Mesendoderm (in vitro differentiated cells): ENCODE data around the gene SEPTIN1.

Source experiments
- DNase-seq: peaks from one replicate; pipeline ENCODE4 v3.0.0; 2013
- H2AK5ac ChIP-seq: 2 replicates; pipeline ENCODE4 v1.6.1; 2013; ENCODE audit warnings: low read length, inconsistent platforms
- H2BK120ac ChIP-seq: 2 replicates; pipeline ENCODE4 v1.6.1; 2013; ENCODE audit warnings: low read depth, mild to moderate bottlenecking, low read length, moderate library complexity, mixed read lengths
- H2BK15ac ChIP-seq: replicated peaks from 2 replicates; pipeline ENCODE4 v1.6.1; 2013; ENCODE audit warnings: low read depth, mild to moderate bottlenecking, moderate library complexity
- H2BK5ac ChIP-seq: 2 replicates; pipeline ENCODE4 v1.6.1; 2013; ENCODE audit warnings: low read length, inconsistent platforms
- H3K18ac ChIP-seq: 2 replicates; pipeline ENCODE4 v1.6.1; 2013; ENCODE audit warnings: mild to moderate bottlenecking, low read length, mixed read lengths
- H3K23ac ChIP-seq: one replicate; pipeline ENCODE4 v1.6.1; 2013; ENCODE audit warnings: low read length
- H3K27ac ChIP-seq: 2 replicates; pipeline ENCODE4 v1.5.1; 2013; ENCODE audit warnings: low read depth, mild to moderate bottlenecking, inconsistent platforms, low read length, moderate library complexity
- H3K27me3 ChIP-seq: 2 replicates; pipeline ENCODE4 v1.6.1; 2013; ENCODE audit warnings: low read length, control low read depth, mild to moderate bottlenecking, inconsistent platforms; ENCODE audit not compliant: insufficient read depth, poor library complexity
- H3K36me3 ChIP-seq: 2 replicates; pipeline ENCODE4 v1.6.1; 2013; ENCODE audit warnings: low read length, inconsistent platforms; ENCODE audit not compliant: control insufficient read depth, insufficient read depth
- H3K4ac ChIP-seq: one replicate; pipeline ENCODE4 v1.6.1; 2013; ENCODE audit warnings: low read depth, mild to moderate bottlenecking, low read length, moderate library complexity
- H3K4me1 ChIP-seq: 2 replicates; pipeline ENCODE4 v1.6.1; 2013; ENCODE audit warnings: low read depth, low read length, inconsistent platforms; ENCODE audit not compliant: control insufficient read depth
- H3K4me2 ChIP-seq: 2 replicates; pipeline ENCODE4 v1.6.1; 2013; ENCODE audit warnings: low read length
- H3K4me3 ChIP-seq: 2 replicates; pipeline ENCODE4 v1.5.1; 2013; ENCODE audit warnings: mild to moderate bottlenecking, low read length
- H3K56ac ChIP-seq: one replicate; pipeline ENCODE4 v1.6.1; 2013; ENCODE audit warnings: low read length
- H3K79me1 ChIP-seq: 2 replicates; pipeline ENCODE4 v1.6.1; 2013; ENCODE audit warnings: low read length, inconsistent platforms
- H3K79me2 ChIP-seq: 2 replicates; pipeline ENCODE4 v1.6.1; 2013; ENCODE audit warnings: mild to moderate bottlenecking, low read length; ENCODE audit not compliant: control insufficient read depth, insufficient read depth
- H3K9ac ChIP-seq: 2 replicates; pipeline ENCODE4 v1.6.1; 2013; ENCODE audit warnings: low read length, inconsistent platforms
- H4K5ac ChIP-seq: one replicate; pipeline ENCODE4 v1.6.1; 2013; ENCODE audit warnings: low read length
- H4K8ac ChIP-seq: one replicate; pipeline ENCODE4 v1.6.1; 2013; ENCODE audit warnings: low read depth, mild to moderate bottlenecking, control low read depth, low read length, moderate library complexity
- WGBS: extraction: QIAGEN DNeasy Blood & Tissue Kit; methylation state at CpG from one replicate; pipeline ENCODE4 v1.1.7; 2013; ENCODE audit warnings: low lambda C conversion rate, missing lambda C conversion rate; ENCODE audit not compliant: insufficient coverage; ENCODE audit errors: extremely low coverage; 5-methylcytosine and 5-hydroxymethylcytosine counted together

The SEPTIN1 gene

DNA sequence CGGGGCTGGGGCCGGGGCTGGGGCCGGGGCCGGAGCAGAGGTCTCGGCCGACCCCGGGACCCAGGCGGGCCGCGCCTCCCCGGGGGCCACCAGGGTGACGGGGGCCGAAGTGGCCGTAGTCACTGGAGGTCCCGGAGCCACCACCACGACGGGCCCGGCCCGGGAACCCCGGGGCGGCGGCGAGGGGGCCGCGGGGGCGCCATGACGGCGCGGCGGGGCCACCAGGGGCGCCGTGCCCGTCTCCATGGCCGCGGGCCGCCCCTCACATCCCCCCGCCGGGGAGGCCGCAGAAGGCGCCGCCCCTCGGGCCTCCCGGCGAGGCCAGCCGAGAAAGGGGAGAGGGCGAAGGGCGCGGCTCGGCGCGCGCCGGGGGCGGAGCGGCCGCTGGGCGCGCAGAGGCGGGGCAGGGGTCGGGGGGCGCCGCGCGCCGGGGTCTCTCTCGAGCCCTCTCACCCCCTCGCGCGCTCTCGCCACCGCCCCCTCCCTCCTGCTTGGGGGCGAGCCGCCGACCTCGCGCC lies 12.4 kb downstream of the SEPTIN1 start:
- WGBS, result no CpG with 5 or more reads among the region's 76 CpGs

DNA sequence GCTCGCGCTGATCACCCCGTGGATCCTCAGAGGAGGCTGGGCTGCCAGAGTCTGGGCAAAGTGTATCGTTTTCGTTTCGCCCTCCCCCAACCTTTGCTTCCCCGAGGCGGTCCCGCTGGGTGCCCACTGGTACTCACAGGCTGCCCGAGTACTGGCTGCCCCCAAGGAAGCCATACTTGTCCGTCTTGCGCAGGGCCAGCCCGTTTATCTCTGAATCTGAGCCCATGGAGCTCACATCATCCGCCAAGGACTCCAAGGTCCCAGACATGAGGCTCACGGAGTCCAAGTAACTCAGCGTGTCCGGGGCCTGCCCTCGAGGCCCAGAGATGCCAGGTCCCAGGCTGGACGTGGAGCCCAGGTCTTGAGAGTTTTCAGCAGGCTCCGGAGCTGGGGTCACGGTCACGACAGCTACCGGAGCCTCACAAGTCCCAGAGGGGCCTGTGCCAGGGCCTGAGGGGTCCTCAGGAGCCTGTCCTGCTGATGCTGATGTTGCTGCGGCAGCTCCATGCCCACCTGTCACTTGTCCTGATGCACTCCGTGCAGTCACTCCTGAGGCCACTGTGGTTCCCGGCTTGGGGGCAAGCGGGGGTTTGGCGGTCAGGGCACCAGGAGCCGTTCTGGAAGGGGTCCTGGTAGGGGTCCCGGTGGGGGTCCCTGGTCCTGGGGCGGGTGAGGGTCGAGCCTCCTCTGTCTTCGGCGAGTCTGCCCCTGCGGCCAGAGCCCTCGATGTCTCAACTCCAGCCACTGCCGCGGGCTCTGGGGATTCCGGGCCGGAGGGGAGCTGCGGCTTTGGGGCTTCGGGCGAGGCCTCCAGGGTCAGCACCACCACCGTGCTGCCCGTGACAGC lies 13.0 kb downstream of the SEPTIN1 start:
- Histone ChIP-seq H3K4me1 (peaks cover 20% of the 10 kb centered on the region), H3K56ac (peak overlapping the region; percentile 87), H3K27ac (no peak overlapping the region), H3K79me2 (peaks cover 30% of the 10 kb centered on the region), H3K4ac (peak overlapping the region; percentile 86), H3K9ac (peak overlapping the region; percentile 84), H2BK15ac (no peak overlapping the region), H3K4me2 (peak overlapping the region; percentile 96), H4K8ac (no peak overlapping the region), H3K36me3 (peaks cover 2% of the 10 kb centered on the region), H3K18ac (peak overlapping the region; percentile 44), H2BK120ac (peak overlapping the region; percentile 18), H3K27me3 (no peaks in the 10 kb centered on the region), H2AK5ac (no peak overlapping the region), H2BK5ac (no peak overlapping the region), H3K4me3 (peak overlapping the region; percentile 5), H3K23ac (no peak overlapping the region), H4K5ac (no peak overlapping the region), H3K79me1 (peaks cover 27% of the 10 kb centered on the region)
- no peak for DNase-seq
- WGBS, result no CpG with 5 or more reads among the region's 45 CpGs

More for the DNA sequence above, 12.4 kb downstream of the SEPTIN1 start:
- Histone ChIP-seq H3K27ac (peak overlapping the region; percentile 64), H3K18ac (peak overlapping the region; percentile 44), H3K4me3 (peak overlapping the region; percentile 43), H3K79me2 (peaks cover 30% of the 10 kb centered on the region), H3K4me1 (peaks cover 20% of the 10 kb centered on the region), H2BK120ac (peak overlapping the region; percentile 18), H2BK5ac (no peak overlapping the region), H3K27me3 (no peaks in the 10 kb centered on the region), H2AK5ac (no peak overlapping the region), H3K4ac (peak overlapping the region; percentile 86), H3K56ac (peak overlapping the region; percentile 87), H3K23ac (no peak overlapping the region), H4K5ac (no peak overlapping the region), H3K79me1 (peaks cover 27% of the 10 kb centered on the region), H4K8ac (no peak overlapping the region), H3K9ac (peak overlapping the region; percentile 84), H3K36me3 (peaks cover 2% of the 10 kb centered on the region), H3K4me2 (no peak overlapping the region), H2BK15ac (no peak overlapping the region)
- DNase-seq, result no peak

DNA sequence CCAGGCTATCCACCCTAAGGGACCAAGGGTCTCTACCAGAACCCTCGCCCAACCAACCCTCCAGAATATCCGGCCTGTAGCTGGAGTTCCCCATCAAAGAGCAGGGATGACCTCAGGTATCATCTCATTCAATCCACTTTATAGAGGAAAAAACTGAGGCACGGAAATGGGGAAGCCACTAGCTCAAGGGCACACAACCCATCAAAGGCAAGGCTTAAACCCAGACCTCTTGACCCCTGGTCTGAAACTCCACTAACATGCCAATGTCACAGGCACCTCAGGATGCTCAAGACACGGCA lies 13.6 kb downstream of the SEPTIN1 start:
- no peak overlapping the region for H2AK5ac ChIP-seq
- no peak overlapping the region for H3K18ac ChIP-seq
- no peak overlapping the region for H2BK15ac ChIP-seq
- H3K56ac ChIP-seq, result peak overlapping the region; percentile 87
- H3K23ac ChIP-seq, result no peak overlapping the region
- H3K4me3 ChIP-seq, result peak overlapping the region; percentile 5
- H3K4me1 ChIP-seq, result peaks cover 20% of the 10 kb centered on the region
- H3K27ac ChIP-seq, result no peak overlapping the region
- WGBS, result no CpG with 5 or more reads among the region's 4 CpGs
- no peak overlapping the region for H3K4ac ChIP-seq
- H3K36me3 ChIP-seq, result peaks cover 2% of the 10 kb centered on the region
- H3K27me3 ChIP-seq, result no peaks in the 10 kb centered on the region
- H4K8ac ChIP-seq, result no peak overlapping the region
- H2BK120ac ChIP-seq, result no peak overlapping the region
- peaks cover 27% of the 10 kb centered on the region for H3K79me1 ChIP-seq
- no peak overlapping the region for H2BK5ac ChIP-seq
- no peak overlapping the region for H4K5ac ChIP-seq
- peak overlapping the region; percentile 84 for H3K9ac ChIP-seq
- H3K4me2 ChIP-seq, result peak overlapping the region; percentile 96
- DNase-seq, result no peak
- H3K79me2 ChIP-seq, result peaks cover 30% of the 10 kb centered on the region

DNA sequence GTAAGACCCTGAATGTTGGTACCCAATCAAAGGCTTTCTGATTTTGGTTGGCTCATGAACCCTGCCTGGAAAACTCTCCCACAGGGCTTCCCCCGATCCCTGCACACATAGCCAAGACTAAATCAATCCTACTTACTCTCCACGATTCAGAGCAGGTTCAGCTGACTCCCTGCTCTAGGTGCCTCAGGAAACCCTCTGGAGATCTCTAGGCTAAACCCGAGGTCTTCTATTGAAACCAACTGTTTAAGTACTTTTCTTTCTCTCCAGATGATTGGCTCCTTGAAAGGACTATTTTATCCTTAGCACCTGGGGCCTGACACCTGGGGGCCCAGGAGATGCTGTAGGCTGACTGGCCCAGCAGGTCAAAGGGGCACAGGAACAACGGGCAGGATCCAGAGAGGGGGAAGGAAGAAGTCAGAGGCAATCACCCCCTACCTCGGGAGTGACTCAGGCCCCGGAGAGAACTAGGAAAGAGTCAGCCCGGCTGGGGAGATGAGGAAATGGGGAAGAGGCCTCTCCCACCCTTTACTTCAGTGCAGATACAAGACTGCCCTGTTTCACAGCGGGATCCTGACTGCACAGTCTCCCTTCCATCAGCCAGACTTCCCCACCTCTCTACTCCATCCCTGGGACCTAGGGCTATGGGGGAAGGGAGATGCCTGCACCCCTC lies 14.1 kb downstream of the SEPTIN1 start:
- H3K4ac ChIP-seq, result no peak overlapping the region

DNA sequence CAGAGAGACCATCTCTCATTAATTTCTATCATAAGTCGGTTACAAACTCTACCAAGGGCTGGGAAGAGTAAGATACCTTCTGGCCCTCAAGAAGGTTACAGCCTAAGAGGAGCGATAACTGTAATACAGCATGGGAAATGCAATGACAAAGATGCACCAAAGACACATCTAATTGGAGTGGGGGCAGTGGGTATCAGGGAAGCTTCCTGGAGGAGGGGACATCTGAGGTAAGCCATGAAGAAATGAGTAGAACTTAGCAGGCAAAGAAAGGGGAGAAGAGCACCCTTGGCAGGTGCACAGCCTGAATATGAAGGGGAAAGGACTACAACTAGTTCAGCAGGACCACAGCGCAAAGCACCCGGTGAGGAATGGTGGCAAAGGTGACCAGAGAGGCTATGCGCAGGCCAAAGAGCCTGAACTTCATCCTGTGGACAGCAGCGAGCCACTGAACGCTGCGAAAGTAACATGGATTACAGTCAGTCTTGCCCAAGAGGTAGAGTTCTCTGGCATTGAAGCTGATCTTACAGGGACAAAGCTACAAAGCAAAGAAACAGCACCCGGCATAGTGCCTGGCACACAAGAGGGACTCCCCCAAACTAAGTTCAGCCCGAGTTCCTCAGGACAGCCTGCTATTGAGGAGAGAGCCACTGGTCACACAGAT lies 14.9 kb downstream of the SEPTIN1 start:
- H3K9ac ChIP-seq, result peak overlapping the region; percentile 84
- no peak overlapping the region for H4K8ac ChIP-seq
- peak overlapping the region; percentile 96 for H3K4me2 ChIP-seq
- H3K27ac ChIP-seq, result no peak overlapping the region
- peaks cover 20% of the 10 kb centered on the region for H3K4me1 ChIP-seq
- H2BK120ac ChIP-seq, result no peak overlapping the region
- no peak overlapping the region for H3K18ac ChIP-seq
- H4K5ac ChIP-seq, result no peak overlapping the region
- H3K36me3 ChIP-seq, result peaks cover 2% of the 10 kb centered on the region
- no peak overlapping the region for H2BK5ac ChIP-seq
- H3K79me2 ChIP-seq, result peaks cover 30% of the 10 kb centered on the region
- no peak overlapping the region for H2BK15ac ChIP-seq
- no CpG with 5 or more reads among the region's 10 CpGs for WGBS
- no peak overlapping the region for H3K23ac ChIP-seq
- DNase-seq, result no peak
- H3K4me3 ChIP-seq, result no peak overlapping the region
- no peaks in the 10 kb centered on the region for H3K27me3 ChIP-seq
- no peak overlapping the region for H2AK5ac ChIP-seq
- H3K56ac ChIP-seq, result peak overlapping the region; percentile 87
- H3K79me1 ChIP-seq, result peaks cover 27% of the 10 kb centered on the region
- H3K4ac ChIP-seq, result no peak overlapping the region

More for the DNA sequence above, 14.1 kb downstream of the SEPTIN1 start:
- Histone ChIP-seq H3K9ac (peak overlapping the region; percentile 84), H3K79me2 (peaks cover 30% of the 10 kb centered on the region), H3K4me1 (peaks cover 20% of the 10 kb centered on the region), H4K8ac (no peak overlapping the region), H3K4me2 (peak overlapping the region; percentile 96), H2BK15ac (no peak overlapping the region), H3K36me3 (peaks cover 2% of the 10 kb centered on the region), H2AK5ac (no peak overlapping the region), H3K56ac (peak overlapping the region; percentile 87), H2BK120ac (no peak overlapping the region), H4K5ac (no peak overlapping the region), H3K27me3 (no peaks in the 10 kb centered on the region), H3K23ac (no peak overlapping the region), H3K79me1 (peaks cover 27% of the 10 kb centered on the region), H3K27ac (no peak overlapping the region), H3K4me3 (peak overlapping the region; percentile 5), H3K18ac (no peak overlapping the region), H2BK5ac (no peak overlapping the region)
- DNase-seq, result no peak
- no CpG with 5 or more reads among the region's 8 CpGs for WGBS
